Tibial artery (tissue), 4 donors: ENCODE measurements around the gene SLC24A3.

ENCODE experiments used
- DNase-seq, 2 donors: peaks; one replicate each; pipeline ENCODE4 v3.0.0-alpha.2; 2019
- H3K27ac ChIP-seq, 2 donors: fragments of 200-600 bp; sonication (generic) in 1 of 2; 1 replicate in 1 of 2; 2 replicates in 1 of 2; pipeline ENCODE4 v1.5.1; 2018 to 2019; ENCODE audit warnings: mild to moderate bottlenecking in 1 of 2
- H3K27me3 ChIP-seq, 2 donors: fragments of 200-600 bp; sonication (generic) in 1 of 2; one replicate each; pipeline versions ENCODE4 v1.5.1 to v1.6.0; 2016 to 2019
- H3K36me3 ChIP-seq, 3 donors: fragments of 200-600 bp; sonication (generic) in 2 of 3; one replicate each; pipeline ENCODE4 v1.5.1; 2016 to 2019; ENCODE audit warnings: mild to moderate bottlenecking in 2 of 3
- H3K4me1 ChIP-seq, 4 donors: fragments of 200-600 bp; sonication (generic) in 2 of 4; 1 replicate in 3 of 4; 2 replicates in 1 of 4; pipeline ENCODE4 v1.5.1; 2016 to 2019
- H3K4me3 ChIP-seq, 2 donors: fragments of 200-600 bp; sonication (generic) in 1 of 2; 1 replicate in 1 of 2; 2 replicates in 1 of 2; pipeline ENCODE4 v1.5.1; 2018 to 2019; ENCODE audit warnings: mild to moderate bottlenecking in 2 of 2
- H3K9me3 ChIP-seq, 3 donors: fragments of 200-600 bp; sonication (generic) in 1 of 3; one replicate each; pipeline ENCODE4 v1.5.1; 2016 to 2019
- CTCF ChIP-seq, 2 experiments: fragments of 200-600 bp in 1 of 2; fragments of 450-650 bp in 1 of 2; IDR thresholded peaks; one replicate each; pipeline ENCODE4 v1.5.1; 2017 to 2019; ENCODE audit warnings: antibody characterized with exemption in 2 of 2, mild to moderate bottlenecking in 1 of 2, moderate library complexity in 1 of 2
- intact Hi-C: fragments of 100-400 bp; cut with DNase I; formaldehyde crosslinking; loops from one replicate; pipeline ENCODE4 v1.15.0; 2023; ENCODE audit warnings: low total_unique reads

SLC24A3 gene

GRCh38 chr20:19594896-19595295 is 382.5 kb downstream of the SLC24A3 start:
- no peak for TF ChIP-seq CTCF (IDR thresholded peaks at IDR 0.05)
- H3K9me3 ChIP-seq = no peaks in the 10 kb centered on the region
- intact Hi-C loops = no loop called here
- no peaks in the 10 kb centered on the region for H3K27me3 ChIP-seq
- no peak for DNase-seq
- peaks cover 0 to 8% (median 3%) of the 10 kb centered on the region in 4 donors for H3K4me1 ChIP-seq
- H3K27ac ChIP-seq = no peak overlapping the region
- no peaks in the 10 kb centered on the region for H3K36me3 ChIP-seq
- no peak overlapping the region for H3K4me3 ChIP-seq

GRCh38 chr20:19598117-19598850 is 385.8 kb downstream of the SLC24A3 start:
- Histone ChIP-seq H3K27ac (no peak overlapping the region), H3K4me1 (no peaks in the 10 kb centered on the region), H3K36me3 (no peaks in the 10 kb centered on the region), H3K9me3 (no peaks in the 10 kb centered on the region), H3K27me3 (no peaks in the 10 kb centered on the region), H3K4me3 (no peak overlapping the region)
- no peak for DNase-seq
- intact Hi-C loops = no loop called here
- TF ChIP-seq CTCF (IDR thresholded peaks at IDR 0.05) = no peak

- no peaks in the 10 kb centered on the region for H3K9me3 ChIP-seq
- intact Hi-C loops = no loop called here
- DNase-seq = no peak
- no peaks in the 10 kb centered on the region for H3K4me1 ChIP-seq
- no peak overlapping the region for H3K4me3 ChIP-seq
- H3K27me3 ChIP-seq = no peaks in the 10 kb centered on the region
- no peak overlapping the region for H3K27ac ChIP-seq
- TF ChIP-seq CTCF (IDR thresholded peaks at IDR 0.05) = no peak
- H3K36me3 ChIP-seq = no peaks in the 10 kb centered on the region
These were observed 386.8 kb downstream of the SLC24A3 start for GRCh38 chr20:19599200-19599599.

- TF ChIP-seq CTCF (IDR thresholded peaks at IDR 0.05) = no peak
- no peaks in the 10 kb centered on the region for H3K9me3 ChIP-seq
- intact Hi-C loops = no loop called here
These were observed 387.6 kb downstream of the SLC24A3 start for GRCh38 chr20:19600042-19600441.

GRCh38 chr20:19601126-19601810 is 388.8 kb downstream of the SLC24A3 start:
- intact Hi-C loops = no loop called here
- Histone ChIP-seq H3K4me1 (peaks cover 0 to 6% (median 1%) of the 10 kb centered on the region in 4 donors), H3K27me3 (no peaks in the 10 kb centered on the region), H3K9me3 (no peaks in the 10 kb centered on the region), H3K27ac (no peak overlapping the region), H3K4me3 (no peak overlapping the region), H3K36me3 (no peaks in the 10 kb centered on the region)
- no peak for DNase-seq
- TF ChIP-seq CTCF (IDR thresholded peaks at IDR 0.05) = no peak

More at GRCh38 chr20:19600042-19600441, 387.6 kb downstream of the SLC24A3 start:
- H3K27me3 ChIP-seq = no peaks in the 10 kb centered on the region
- H3K27ac ChIP-seq = no peak overlapping the region
- H3K4me1 ChIP-seq = no peaks in the 10 kb centered on the region
- H3K36me3 ChIP-seq = no peaks in the 10 kb centered on the region
- H3K4me3 ChIP-seq = no peak overlapping the region
- DNase-seq = no peak
